ENCODE data around the gene TRMT61A.
A peak's percentile ranks its signal among the peaks of the same experiment; 100 is the strongest.

Gene TRMT61A

GRCh38 chr14:103535891-103536565 is 7.0 kb downstream of the TRMT61A start:
- DNase-seq, result no peak

- DNase-seq, result no peak
Observed at GRCh38 chr14:103536693-103537092, 7.7 kb downstream of the TRMT61A start.

- DNase-seq, result no peak
Observed at GRCh38 chr14:103537175-103537990, 8.4 kb downstream of the TRMT61A start.

- DNase-seq, result no peak
Observed at GRCh38 chr14:103538291-103539055, 9.5 kb downstream of the TRMT61A start.

GRCh38 chr14:103539056-103539825 is 10.2 kb downstream of the TRMT61A start:
- no peak for DNase-seq

- no peak for DNase-seq
Observed at GRCh38 chr14:103540821-103541708, 12.1 kb downstream of the TRMT61A start.

GRCh38 chr14:103541709-103542604 is 13.0 kb downstream of the TRMT61A start:
- DNase-seq, result no peak

- DNase-seq, result no peak
Observed at GRCh38 chr14:103542605-103543088, 13.7 kb downstream of the TRMT61A start.

- DNase-seq, result no peak
Observed at GRCh38 chr14:103543140-103543539, 14.1 kb downstream of the TRMT61A start.

GRCh38 chr14:103543721-103544387 is 14.9 kb downstream of the TRMT61A start:
- DNase-seq, result no peak

GRCh38 chr14:103544388-103545218 is 15.6 kb downstream of the TRMT61A start:
- no peak for DNase-seq

GRCh38 chr14:103545219-103545914 is 16.4 kb downstream of the TRMT61A start:
- no peak for DNase-seq

- no peak for DNase-seq
Observed at GRCh38 chr14:103545915-103546651, 17.1 kb downstream of the TRMT61A start.

- DNase-seq, result peak; percentile 8 to 37
Observed at GRCh38 chr14:103546652-103547454, 17.9 kb downstream of the TRMT61A start.

- no peak for DNase-seq
Observed at GRCh38 chr14:103547455-103547940, 18.5 kb downstream of the TRMT61A start.

- no peak for DNase-seq
Observed at GRCh38 chr14:103547941-103548462, 19.0 kb downstream of the TRMT61A start.

Measured in bone marrow (tissue), 2 donors.